AG04450 (cell line): ENCODE results near the gene RPL37A. TPM values are rescaled to one million over a fixed set of nuclear protein-coding genes. Genes with fewer than 3 reads are reported as not detected.
"Not testable (repeated sequence)": the region's sequence is repeated elsewhere in the genome, so short reads cannot be mapped to it uniquely, and the experiment has no call there.

Source experiments
- CTCF ChIA-PET: fragments of 300-600, 350-600 bp; formaldehyde crosslinking; extraction: SDS; loops from one replicate; lab custom pipeline; 2022; ENCODE audit warnings: antibody characterized with exemption, inconsistent platforms; lab: Charles Lee
- POLR2A ChIA-PET: fragments of 350-600 bp; formaldehyde crosslinking; extraction: SDS; loops from one replicate; lab custom pipeline; 2021; ENCODE audit warnings: antibody characterized with exemption, inconsistent platforms; lab: Yijun Ruan, JAX
- DNase-seq: peaks from one replicate; pipeline ENCODE4 v3.0.0-alpha.2; 2011; ENCODE audit warnings: low read depth, low spot score
- H3K27ac ChIP-seq: one replicate; pipeline ENCODE4 v1.5.1; 2012; ENCODE audit warnings: low read depth, low read length, control low read depth
- H3K27me3 ChIP-seq: one replicate; pipeline ENCODE4 v1.6.0; 2012; ENCODE audit warnings: low read length; ENCODE audit not compliant: control insufficient read depth, insufficient read depth
- H3K4me3 ChIP-seq: 2 replicates; pipeline ENCODE4 v1.5.1; 2011; ENCODE audit warnings: mild to moderate bottlenecking, low read depth, low read length, control low read depth
- H3K9me3 ChIP-seq: 2 replicates; pipeline ENCODE4 v1.5.1; 2012; ENCODE audit warnings: low read length; ENCODE audit not compliant: control insufficient read depth, insufficient read depth
- polyA plus RNA-seq: library from polyadenylated mRNA; depleted of rRNA; stranded (reverse); fragments of >200 nt; gene quantifications from 2 replicates; pipeline ENCODE4 v1.2.3, GENCODE V29; 2011
- TF ChIP-seq, protein P1 (sequence below): IDR thresholded peaks from 2 replicates; pipeline ENCODE4 v1.5.1; 2011; ENCODE audit warnings: low read depth, low read length, control low read depth, inconsistent platforms

Gene RPL37A
- polyA plus RNA-seq, 1 experiment = 3,563 TPM

- H3K27me3 ChIP-seq = no peaks in the 10 kb centered on the region
- no peak overlapping the region for H3K27ac ChIP-seq
- H3K4me3 ChIP-seq = no peak overlapping the region
- no peak for DNase-seq
- TF ChIP-seq, protein P1, sequence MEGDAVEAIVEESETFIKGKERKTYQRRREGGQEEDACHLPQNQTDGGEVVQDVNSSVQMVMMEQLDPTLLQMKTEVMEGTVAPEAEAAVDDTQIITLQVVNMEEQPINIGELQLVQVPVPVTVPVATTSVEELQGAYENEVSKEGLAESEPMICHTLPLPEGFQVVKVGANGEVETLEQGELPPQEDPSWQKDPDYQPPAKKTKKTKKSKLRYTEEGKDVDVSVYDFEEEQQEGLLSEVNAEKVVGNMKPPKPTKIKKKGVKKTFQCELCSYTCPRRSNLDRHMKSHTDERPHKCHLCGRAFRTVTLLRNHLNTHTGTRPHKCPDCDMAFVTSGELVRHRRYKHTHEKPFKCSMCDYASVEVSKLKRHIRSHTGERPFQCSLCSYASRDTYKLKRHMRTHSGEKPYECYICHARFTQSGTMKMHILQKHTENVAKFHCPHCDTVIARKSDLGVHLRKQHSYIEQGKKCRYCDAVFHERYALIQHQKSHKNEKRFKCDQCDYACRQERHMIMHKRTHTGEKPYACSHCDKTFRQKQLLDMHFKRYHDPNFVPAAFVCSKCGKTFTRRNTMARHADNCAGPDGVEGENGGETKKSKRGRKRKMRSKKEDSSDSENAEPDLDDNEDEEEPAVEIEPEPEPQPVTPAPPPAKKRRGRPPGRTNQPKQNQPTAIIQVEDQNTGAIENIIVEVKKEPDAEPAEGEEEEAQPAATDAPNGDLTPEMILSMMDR = no peak
- H3K9me3 ChIP-seq = no peaks in the 10 kb centered on the region
- POLR2A ChIA-PET = interaction anchor here (0.5 to 1.5 kb wide), 4 partner anchors 9 to 397 kb away, joined by 3 to 8 read pairs (median 4); partner anchors contain the start of gene RPL37A
- CTCF ChIA-PET = interaction anchor here (0.5 to 3.1 kb wide), 3 partner anchors 12 to 711 kb away, joined by 3 to 16 read pairs (median 3); no protein-coding TSS in a partner anchor
Observed at GRCh38 chr2:216507220-216508160, 8.8 kb downstream of the RPL37A start.

- TF ChIP-seq, protein P1 = no peak
Observed at GRCh38 chr2:216508229-216508628, 9.6 kb downstream of the RPL37A start.

GRCh38 chr2:216516730-216517350, 18.2 kb downstream of the RPL37A start:
- TF ChIP-seq, protein P1 = peak; percentile 85
- ChIA-PET POLR2A (interaction anchor here (0.6 kb wide), 1 partner anchor 151 kb away, joined by 3 read pairs; no protein-coding TSS in a partner anchor), CTCF (interaction anchor here (0.6 to 10.6 kb wide), 13 partner anchors 9 to 1196 kb away, joined by 3 to 594 read pairs (median 6); no protein-coding TSS in a partner anchor)
- H3K27me3 ChIP-seq = no peaks in the 10 kb centered on the region
- H3K27ac ChIP-seq = no peak overlapping the region
- H3K9me3 ChIP-seq = no peaks in the 10 kb centered on the region
- peak; percentile 36 for DNase-seq
- no peak overlapping the region for H3K4me3 ChIP-seq

More at GRCh38 chr2:216508229-216508628, 9.6 kb downstream of the RPL37A start:
- DNase-seq = no peak
- Histone ChIP-seq H3K27me3 (no peaks in the 10 kb centered on the region), H3K27ac (no peak overlapping the region), H3K4me3 (no peak overlapping the region), H3K9me3 (no peaks in the 10 kb centered on the region)
- ChIA-PET CTCF (interaction anchor here (0.5 to 3.1 kb wide), 2 partner anchors 11 to 378 kb away, joined by 3 to 16 read pairs; no protein-coding TSS in a partner anchor), POLR2A (no interaction called here)

GRCh38 chr2:216517447-216518225, 19.0 kb downstream of the RPL37A start:
- H3K9me3 ChIP-seq = no peaks in the 10 kb centered on the region
- ChIA-PET POLR2A (no interaction called here), CTCF (interaction anchor here (0.8 to 10.6 kb wide), 12 partner anchors 8 to 1195 kb away, joined by 3 to 594 read pairs (median 6); no protein-coding TSS in a partner anchor)
- DNase-seq = no peak
- TF ChIP-seq, protein P1 = no peak
- no peaks in the 10 kb centered on the region for H3K27me3 ChIP-seq
- H3K27ac ChIP-seq = no peak overlapping the region
- H3K4me3 ChIP-seq = no peak overlapping the region

- not testable (repeated sequence) for H3K4me3 ChIP-seq, H3K27ac ChIP-seq, H3K9me3 ChIP-seq, DNase-seq, H3K27me3 ChIP-seq
- ChIA-PET CTCF (interaction anchor here (0.8 to 10.6 kb wide), 17 partner anchors 9 to 1235 kb away, joined by 3 to 594 read pairs (median 5); no protein-coding TSS in a partner anchor), POLR2A (interaction anchor here (1.3 kb wide), 1 partner anchor 148 kb away, joined by 5 read pairs; no protein-coding TSS in a partner anchor)
Observed at GRCh38 chr2:216518566-216519119, 20.0 kb downstream of the RPL37A start.
